HEK293 (cell line): Measurements from ENCODE around the gene PRR19.
A peak's percentile ranks its signal among the peaks of the same experiment; 100 is the strongest.

Source experiments
- CTCF ChIA-PET: fragments of 350-600 bp; formaldehyde crosslinking; extraction: SDS; loops from one replicate; lab custom pipeline; 2021; ENCODE audit warnings: antibody characterized with exemption; lab: Yijun Ruan, JAX
- POLR2A ChIA-PET: fragments of 300-600 bp; formaldehyde crosslinking; extraction: SDS; loops from one replicate; lab custom pipeline; 2020; ENCODE audit warnings: antibody characterized with exemption, inconsistent platforms; lab: Yijun Ruan, JAX
- H3K27ac ChIP-seq: fragments of 200-500 bp; sonication (Bioruptor generic); 2 replicates; pipeline ENCODE4 v1.5.1; 2014; ENCODE audit warnings: low read depth, low read length, control low read depth, inconsistent platforms; ENCODE audit errors: extremely low read depth
- H3K36me3 ChIP-seq, 2 experiments: fragments of 200-500 bp in 1 of 2; sonication (Bioruptor generic) in 1 of 2; 1 replicate in 1 of 2; 2 replicates in 1 of 2; pipeline ENCODE4 v1.5.1; 2014 to 2017; ENCODE audit warnings: inconsistent platforms in 2 of 2, low read length in 2 of 2; ENCODE audit not compliant: control insufficient read depth in 2 of 2, insufficient read depth in 1 of 2
- H3K4me1 ChIP-seq: fragments of 200-500 bp; sonication (Bioruptor generic); 2 replicates; pipeline ENCODE4 v1.5.1; 2014; ENCODE audit warnings: mild to moderate bottlenecking, low read length, inconsistent platforms; ENCODE audit not compliant: control insufficient read depth, insufficient read depth
- H3K4me3 ChIP-seq: 2 replicates; pipeline ENCODE4 v1.5.1; 2011; ENCODE audit warnings: low read depth, mild to moderate bottlenecking, control low read depth, low read length, moderate library complexity
- H3K9me3 ChIP-seq: fragments of 200-500 bp; sonication (Bioruptor generic); 2 replicates; pipeline ENCODE4 v1.5.1; 2014; ENCODE audit warnings: low read depth, low read length, inconsistent platforms; ENCODE audit not compliant: control insufficient read depth, insufficient read depth
- GLIS2 ChIP-seq: fragments of 450-650 bp; formaldehyde crosslinking; IDR thresholded peaks from 2 replicates; pipeline ENCODE4 v1.5.1; 2016; ENCODE audit warnings: missing biosample characterization, missing genetic modification characterization
- IKZF3 ChIP-seq: fragments of 450-650 bp; IDR thresholded peaks from 2 replicates; pipeline ENCODE4 v1.5.0; 2018; ENCODE audit warnings: missing biosample characterization, mild to moderate bottlenecking, missing genetic modification characterization, moderate library complexity
- KLF9 ChIP-seq: fragments of 450-650 bp; formaldehyde crosslinking; IDR thresholded peaks from 2 replicates; pipeline ENCODE4 v1.5.1; 2016; ENCODE audit warnings: missing biosample characterization, missing genetic modification characterization, low read depth
- SCRT1 ChIP-seq: fragments of 450-650 bp; formaldehyde crosslinking; IDR thresholded peaks from 2 replicates; pipeline ENCODE4 v1.5.1; 2016; ENCODE audit warnings: missing biosample characterization, missing genetic modification characterization, borderline replicate concordance
- WT1 ChIP-seq: fragments of 450-650 bp; formaldehyde crosslinking; IDR thresholded peaks from 2 replicates; pipeline ENCODE4 v1.5.1; 2016; ENCODE audit warnings: missing biosample characterization, missing genetic modification characterization
- ZFHX2 ChIP-seq: fragments of 450-650 bp; formaldehyde crosslinking; conservative IDR thresholded peaks from 2 replicates; pipeline ENCODE4 v1.5.1; 2016; ENCODE audit warnings: missing biosample characterization, missing genetic modification characterization
- ZNF121 ChIP-seq: fragments of 450-650 bp; formaldehyde crosslinking; IDR thresholded peaks from 2 replicates; pipeline ENCODE4 v1.5.1; 2016; ENCODE audit warnings: missing biosample characterization, missing genetic modification characterization
- ZNF19 ChIP-seq: fragments of 450-650 bp; formaldehyde crosslinking; IDR thresholded peaks from 2 replicates; pipeline ENCODE4; 2016; ENCODE audit warnings: missing biosample characterization, missing genetic modification characterization, low read depth
- ZNF2 ChIP-seq: fragments of 450-650 bp; formaldehyde crosslinking; IDR thresholded peaks from 2 replicates; pipeline ENCODE4 v1.5.1; 2016; ENCODE audit warnings: missing biosample characterization, missing genetic modification characterization
- ZNF37A ChIP-seq: fragments of 450-650 bp; IDR thresholded peaks from 2 replicates; pipeline ENCODE4 v1.5.1; 2018; ENCODE audit warnings: missing biosample characterization, missing genetic modification characterization
- ZNF391 ChIP-seq: fragments of 450-650 bp; formaldehyde crosslinking; IDR thresholded peaks from 2 replicates; pipeline ENCODE4 v1.5.1; 2016; ENCODE audit warnings: low read depth, missing biosample characterization, missing genetic modification characterization, borderline replicate concordance
- ZNF416 ChIP-seq: fragments of 450-650 bp; formaldehyde crosslinking; IDR thresholded peaks from 2 replicates; pipeline ENCODE4 v1.5.1; 2016; ENCODE audit warnings: missing biosample characterization, missing genetic modification characterization
- ZNF473 ChIP-seq: fragments of 450-650 bp; formaldehyde crosslinking; IDR thresholded peaks from 2 replicates; pipeline ENCODE4 v1.5.1; 2017; ENCODE audit warnings: missing biosample characterization, missing genetic modification characterization
- ZNF514 ChIP-seq: fragments of 450-650 bp; formaldehyde crosslinking; IDR thresholded peaks from 2 replicates; pipeline ENCODE4 v1.5.1; 2016; ENCODE audit warnings: missing biosample characterization, missing genetic modification characterization
- ZNF548 ChIP-seq: fragments of 450-650 bp; formaldehyde crosslinking; IDR thresholded peaks from 2 replicates; pipeline ENCODE4 v1.5.1; 2016; ENCODE audit warnings: missing biosample characterization, missing genetic modification characterization
- ZNF555 ChIP-seq: fragments of 450-650 bp; formaldehyde crosslinking; conservative IDR thresholded peaks from 2 replicates; pipeline ENCODE4 v1.5.1; 2017; ENCODE audit warnings: missing biosample characterization, mild to moderate bottlenecking, missing genetic modification characterization, inconsistent platforms
- ZNF585B ChIP-seq: fragments of 450-650 bp; formaldehyde crosslinking; IDR thresholded peaks from 2 replicates; pipeline ENCODE4 v1.5.1; 2016; ENCODE audit warnings: missing biosample characterization, missing genetic modification characterization
- ZNF596 ChIP-seq: fragments of 450-650 bp; IDR thresholded peaks from 2 replicates; pipeline ENCODE4 v1.5.0; 2018; ENCODE audit warnings: missing biosample characterization, mild to moderate bottlenecking, missing genetic modification characterization, moderate library complexity
- ZNF704 ChIP-seq: fragments of 450-650 bp; formaldehyde crosslinking; IDR thresholded peaks from 2 replicates; pipeline ENCODE4 v1.5.1; 2016; ENCODE audit warnings: missing biosample characterization, missing genetic modification characterization
- ZNF747 ChIP-seq: fragments of 450-650 bp; formaldehyde crosslinking; IDR thresholded peaks from 2 replicates; pipeline ENCODE4 v1.5.1; 2016; ENCODE audit warnings: missing biosample characterization, missing genetic modification characterization
- ZNF791 ChIP-seq: fragments of 450-650 bp; formaldehyde crosslinking; IDR thresholded peaks from 2 replicates; pipeline ENCODE4 v1.5.1; 2016; ENCODE audit warnings: missing biosample characterization, missing genetic modification characterization
- ZSCAN16 ChIP-seq: fragments of 450-650 bp; formaldehyde crosslinking; IDR thresholded peaks from 2 replicates; pipeline ENCODE4 v1.5.1; 2016; ENCODE audit warnings: missing biosample characterization, missing genetic modification characterization
- ZSCAN30 ChIP-seq: fragments of 450-650 bp; IDR thresholded peaks from 2 replicates; pipeline ENCODE4 v1.5.1; 2018; ENCODE audit warnings: missing biosample characterization, mild to moderate bottlenecking, missing genetic modification characterization, moderate library complexity
- TF ChIP-seq, protein P1 (sequence below): fragments of 450-650 bp; formaldehyde crosslinking; IDR thresholded peaks from 2 replicates; pipeline ENCODE4 v1.5.1; 2017; ENCODE audit warnings: missing biosample characterization, missing genetic modification characterization
- TF ChIP-seq, protein P2 (sequence below): fragments of 450-650 bp; formaldehyde crosslinking; optimal IDR thresholded peaks from 2 replicates; pipeline ENCODE3; 2016; ENCODE audit warnings: missing biosample characterization, mild to moderate bottlenecking, missing genetic modification characterization
- TF ChIP-seq, protein P3 (sequence below): fragments of 450-650 bp; formaldehyde crosslinking; conservative IDR thresholded peaks from 2 replicates; pipeline ENCODE4 v1.5.1; 2016; ENCODE audit warnings: low read depth, missing biosample characterization, missing genetic modification characterization
- TF ChIP-seq, protein P4 (sequence below): fragments of 450-650 bp; formaldehyde crosslinking; IDR thresholded peaks from 2 replicates; pipeline ENCODE4 v1.5.1; 2017; ENCODE audit warnings: missing biosample characterization, missing genetic modification characterization
- TF ChIP-seq, protein P5 (sequence below): fragments of 450-650 bp; formaldehyde crosslinking; IDR thresholded peaks from 2 replicates; pipeline ENCODE4 v1.5.1; 2016; ENCODE audit warnings: missing biosample characterization, missing genetic modification characterization, low read depth

PRR19 gene

GRCh38 chr19:42254089-42254849 is 47.7 kb upstream of the PRR19 start:
- POLR2A ChIA-PET, result interaction anchor here (1.0 to 13.9 kb wide), 4 partner anchors 8 to 25 kb away, joined by 6 to 242 read pairs (median 23); partner anchors contain the start of gene GSK3A
- H3K4me3 ChIP-seq, result peak overlapping the region; percentile 83
- H3K36me3 ChIP-seq, result peaks cover 7 to 15% of the 10 kb centered on the region in 2 experiments; a peak in 2 of 3 replicates
- H3K9me3 ChIP-seq, result no peaks in the 10 kb centered on the region
- CTCF ChIA-PET, result no interaction called here
- peak overlapping the region; percentile 99 for H3K27ac ChIP-seq
- H3K4me1 ChIP-seq, result peaks cover 34% of the 10 kb centered on the region
- TF ChIP-seq ZNF791, result no peak
- TF ChIP-seq KLF9 (tag by site-specific recombination), result peak; percentile 85
- TF ChIP-seq, protein P1, sequence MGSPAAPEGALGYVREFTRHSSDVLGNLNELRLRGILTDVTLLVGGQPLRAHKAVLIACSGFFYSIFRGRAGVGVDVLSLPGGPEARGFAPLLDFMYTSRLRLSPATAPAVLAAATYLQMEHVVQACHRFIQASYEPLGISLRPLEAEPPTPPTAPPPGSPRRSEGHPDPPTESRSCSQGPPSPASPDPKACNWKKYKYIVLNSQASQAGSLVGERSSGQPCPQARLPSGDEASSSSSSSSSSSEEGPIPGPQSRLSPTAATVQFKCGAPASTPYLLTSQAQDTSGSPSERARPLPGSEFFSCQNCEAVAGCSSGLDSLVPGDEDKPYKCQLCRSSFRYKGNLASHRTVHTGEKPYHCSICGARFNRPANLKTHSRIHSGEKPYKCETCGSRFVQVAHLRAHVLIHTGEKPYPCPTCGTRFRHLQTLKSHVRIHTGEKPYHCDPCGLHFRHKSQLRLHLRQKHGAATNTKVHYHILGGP (tag by site-specific recombination), result no peak
- peak; percentile 92 for TF ChIP-seq SCRT1 (tag by site-specific recombination)
- TF ChIP-seq, protein P2, sequence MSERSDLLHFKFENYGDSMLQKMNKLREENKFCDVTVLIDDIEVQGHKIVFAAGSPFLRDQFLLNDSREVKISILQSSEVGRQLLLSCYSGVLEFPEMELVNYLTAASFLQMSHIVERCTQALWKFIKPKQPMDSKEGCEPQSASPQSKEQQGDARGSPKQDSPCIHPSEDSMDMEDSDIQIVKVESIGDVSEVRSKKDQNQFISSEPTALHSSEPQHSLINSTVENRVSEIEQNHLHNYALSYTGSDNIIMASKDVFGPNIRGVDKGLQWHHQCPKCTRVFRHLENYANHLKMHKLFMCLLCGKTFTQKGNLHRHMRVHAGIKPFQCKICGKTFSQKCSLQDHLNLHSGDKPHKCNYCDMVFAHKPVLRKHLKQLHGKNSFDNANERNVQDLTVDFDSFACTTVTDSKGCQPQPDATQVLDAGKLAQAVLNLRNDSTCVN (tag by site-specific recombination), result peak; percentile 97
- TF ChIP-seq, protein P3, sequence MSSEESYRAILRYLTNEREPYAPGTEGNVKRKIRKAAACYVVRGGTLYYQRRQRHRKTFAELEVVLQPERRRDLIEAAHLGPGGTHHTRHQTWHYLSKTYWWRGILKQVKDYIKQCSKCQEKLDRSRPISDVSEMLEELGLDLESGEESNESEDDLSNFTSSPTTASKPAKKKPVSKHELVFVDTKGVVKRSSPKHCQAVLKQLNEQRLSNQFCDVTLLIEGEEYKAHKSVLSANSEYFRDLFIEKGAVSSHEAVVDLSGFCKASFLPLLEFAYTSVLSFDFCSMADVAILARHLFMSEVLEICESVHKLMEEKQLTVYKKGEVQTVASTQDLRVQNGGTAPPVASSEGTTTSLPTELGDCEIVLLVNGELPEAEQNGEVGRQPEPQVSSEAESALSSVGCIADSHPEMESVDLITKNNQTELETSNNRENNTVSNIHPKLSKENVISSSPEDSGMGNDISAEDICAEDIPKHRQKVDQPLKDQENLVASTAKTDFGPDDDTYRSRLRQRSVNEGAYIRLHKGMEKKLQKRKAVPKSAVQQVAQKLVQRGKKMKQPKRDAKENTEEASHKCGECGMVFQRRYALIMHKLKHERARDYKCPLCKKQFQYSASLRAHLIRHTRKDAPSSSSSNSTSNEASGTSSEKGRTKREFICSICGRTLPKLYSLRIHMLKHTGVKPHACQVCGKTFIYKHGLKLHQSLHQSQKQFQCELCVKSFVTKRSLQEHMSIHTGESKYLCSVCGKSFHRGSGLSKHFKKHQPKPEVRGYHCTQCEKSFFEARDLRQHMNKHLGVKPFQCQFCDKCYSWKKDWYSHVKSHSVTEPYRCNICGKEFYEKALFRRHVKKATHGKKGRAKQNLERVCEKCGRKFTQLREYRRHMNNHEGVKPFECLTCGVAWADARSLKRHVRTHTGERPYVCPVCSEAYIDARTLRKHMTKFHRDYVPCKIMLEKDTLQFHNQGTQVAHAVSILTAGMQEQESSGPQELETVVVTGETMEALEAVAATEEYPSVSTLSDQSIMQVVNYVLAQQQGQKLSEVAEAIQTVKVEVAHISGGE, result peak; percentile 40
- peak; percentile 55; the same call in 1 of the 2 replicates for TF ChIP-seq ZSCAN30 (tag by site-specific recombination)
- 0 out of 2 replicates have a peak, but pooled peaks have one; percentile 14 for TF ChIP-seq ZSCAN16 (tag by site-specific recombination)
- TF ChIP-seq ZNF121 (tag by site-specific recombination), result peak; percentile 49; the same call in 1 of the 2 replicates
- no peak for TF ChIP-seq ZNF19
- no peak for TF ChIP-seq ZNF473
- no peak for TF ChIP-seq ZNF585B
- TF ChIP-seq ZFHX2, result peak; percentile 70
- TF ChIP-seq ZNF2 (tag by site-specific recombination), result no peak
- TF ChIP-seq ZNF391 (tag by site-specific recombination), result peak; percentile 37; the same call in 1 of the 2 replicates
- 0 out of 2 replicates have a peak, but pooled peaks have one; percentile 18 for TF ChIP-seq IKZF3 (tag by site-specific recombination)
- no peak for TF ChIP-seq ZNF555 (tag by site-specific recombination)
- TF ChIP-seq WT1, result peak; percentile 15
- TF ChIP-seq GLIS2 (tag by site-specific recombination), result peak; percentile 93
- TF ChIP-seq ZNF747, result no peak
- no peak for TF ChIP-seq ZNF548
- no peak for TF ChIP-seq ZNF514
- no peak for TF ChIP-seq ZNF704
- TF ChIP-seq ZNF37A (tag by site-specific recombination), result no peak
- TF ChIP-seq, protein P4, sequence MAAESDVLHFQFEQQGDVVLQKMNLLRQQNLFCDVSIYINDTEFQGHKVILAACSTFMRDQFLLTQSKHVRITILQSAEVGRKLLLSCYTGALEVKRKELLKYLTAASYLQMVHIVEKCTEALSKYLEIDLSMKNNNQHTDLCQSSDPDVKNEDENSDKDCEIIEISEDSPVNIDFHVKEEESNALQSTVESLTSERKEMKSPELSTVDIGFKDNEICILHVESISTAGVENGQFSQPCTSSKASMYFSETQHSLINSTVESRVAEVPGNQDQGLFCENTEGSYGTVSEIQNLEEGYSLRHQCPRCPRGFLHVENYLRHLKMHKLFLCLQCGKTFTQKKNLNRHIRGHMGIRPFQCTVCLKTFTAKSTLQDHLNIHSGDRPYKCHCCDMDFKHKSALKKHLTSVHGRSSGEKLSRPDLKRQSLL (tag by site-specific recombination), result no peak
- no peak for TF ChIP-seq ZNF416
- TF ChIP-seq, protein P5, sequence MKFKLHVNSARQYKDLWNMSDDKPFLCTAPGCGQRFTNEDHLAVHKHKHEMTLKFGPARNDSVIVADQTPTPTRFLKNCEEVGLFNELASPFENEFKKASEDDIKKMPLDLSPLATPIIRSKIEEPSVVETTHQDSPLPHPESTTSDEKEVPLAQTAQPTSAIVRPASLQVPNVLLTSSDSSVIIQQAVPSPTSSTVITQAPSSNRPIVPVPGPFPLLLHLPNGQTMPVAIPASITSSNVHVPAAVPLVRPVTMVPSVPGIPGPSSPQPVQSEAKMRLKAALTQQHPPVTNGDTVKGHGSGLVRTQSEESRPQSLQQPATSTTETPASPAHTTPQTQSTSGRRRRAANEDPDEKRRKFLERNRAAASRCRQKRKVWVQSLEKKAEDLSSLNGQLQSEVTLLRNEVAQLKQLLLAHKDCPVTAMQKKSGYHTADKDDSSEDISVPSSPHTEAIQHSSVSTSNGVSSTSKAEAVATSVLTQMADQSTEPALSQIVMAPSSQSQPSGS (tag by site-specific recombination), result no peak
- no peak; the same call in 1 of the 2 replicates for TF ChIP-seq ZNF596 (tag by site-specific recombination)
